ENCODE measurements around the gene LRRC8C. TPM values are rescaled to one million over a fixed set of nuclear protein-coding genes. Genes with fewer than 3 reads are reported as not detected.
A peak's percentile ranks its signal among the peaks of the same experiment; 100 is the strongest.
"Not testable (repeated sequence)": the region's sequence is repeated elsewhere in the genome, so short reads cannot be mapped to it uniquely, and the experiment has no call there.

The LRRC8C gene
- total RNA-seq, 1 donor from 2014 or later = 30.0 TPM

GRCh38 chr1:89673251-89673650 is 40.3 kb downstream of the LRRC8C start:
- DNase-seq = no peak

- DNase-seq = no peak
These were observed 42.8 kb downstream of the LRRC8C start for GRCh38 chr1:89675677-89676076.

DNA sequence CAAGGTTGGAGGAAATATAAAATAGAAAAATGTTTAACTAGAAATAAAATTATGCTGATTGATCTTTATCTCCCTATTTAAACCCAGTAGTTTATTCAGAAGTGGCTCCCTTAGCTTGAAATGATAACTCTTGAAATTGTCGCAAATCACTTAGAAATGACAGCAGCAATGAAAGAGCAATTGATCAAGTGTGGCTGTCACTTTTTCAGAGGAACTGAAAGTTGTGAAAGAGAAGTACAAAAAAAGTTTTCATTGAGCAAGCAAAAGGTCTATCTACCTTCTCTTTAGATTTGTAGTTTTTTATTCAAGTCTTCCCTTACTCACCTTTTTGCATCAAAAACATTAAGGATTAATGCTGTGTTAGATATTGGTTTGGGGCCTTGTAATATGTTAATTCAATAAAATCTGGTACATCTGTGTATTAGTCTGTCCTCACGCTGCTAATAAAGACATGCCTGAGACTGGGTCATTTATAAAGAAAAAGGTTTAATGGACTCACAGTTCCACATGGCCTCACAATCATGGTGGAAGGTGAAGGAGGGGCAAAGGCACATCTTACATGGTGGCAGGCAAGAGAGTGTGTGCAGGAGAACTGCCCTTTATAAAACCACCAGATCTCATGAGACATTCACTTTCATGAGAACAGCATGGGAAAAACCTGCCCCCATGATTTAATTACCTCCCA is 48.3 kb downstream of the LRRC8C start:
- DNase-seq = no peak

- no peak for DNase-seq
These were observed 49.7 kb downstream of the LRRC8C start for GRCh38 chr1:89682611-89683010.

- no peak for DNase-seq
These were observed 52.5 kb downstream of the LRRC8C start for GRCh38 chr1:89685461-89685860.

GRCh38 chr1:89686520-89686919 is 53.6 kb downstream of the LRRC8C start:
- DNase-seq = no peak

DNA sequence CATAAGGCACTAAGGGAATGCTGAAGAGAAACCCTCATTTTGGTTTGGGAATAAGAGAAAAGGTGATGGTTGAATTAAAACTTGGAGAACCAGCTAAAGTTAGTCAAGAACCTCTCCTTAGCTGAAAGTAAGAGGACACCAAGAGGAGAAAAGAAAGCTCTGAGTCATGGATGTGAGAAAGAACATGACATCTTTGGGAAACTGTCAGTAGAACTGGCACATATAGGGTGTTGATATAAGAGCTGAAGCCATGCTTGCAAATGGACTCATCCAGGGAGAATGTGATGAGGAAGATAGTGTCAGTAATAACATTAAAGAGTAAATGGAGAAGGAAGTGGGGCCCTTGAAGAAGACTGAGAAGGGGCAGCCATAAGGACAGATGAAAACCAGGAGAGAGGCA is 54.3 kb downstream of the LRRC8C start:
- DNase-seq = no peak

DNA sequence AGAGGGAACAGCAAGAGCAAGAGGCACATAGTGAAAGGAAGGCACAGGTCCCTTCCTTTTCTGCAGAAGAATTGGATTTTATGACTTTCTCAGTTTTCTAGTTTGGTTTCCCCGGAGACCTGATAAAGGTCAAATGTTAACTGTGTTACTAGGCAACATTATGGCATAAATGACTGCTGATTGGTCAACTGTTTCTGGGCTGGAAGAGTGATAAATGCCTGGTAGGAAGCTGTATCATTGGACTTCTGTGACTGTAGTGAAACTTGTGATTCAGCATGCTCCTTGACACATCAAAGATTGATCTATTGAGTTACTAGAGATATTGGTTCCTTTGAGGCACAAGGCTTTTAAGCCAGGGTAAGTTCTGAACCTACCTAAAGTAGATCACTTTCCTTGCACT is 55.7 kb downstream of the LRRC8C start:
- no peak for DNase-seq

- no peak for DNase-seq
These were observed 56.3 kb downstream of the LRRC8C start for GRCh38 chr1:89689234-89689633.

GRCh38 chr1:89690595-89690994 is 57.7 kb downstream of the LRRC8C start:
- DNase-seq = no peak

GRCh38 chr1:89692601-89693521 is 59.9 kb downstream of the LRRC8C start:
- DNase-seq = peak; percentile 92

DNA sequence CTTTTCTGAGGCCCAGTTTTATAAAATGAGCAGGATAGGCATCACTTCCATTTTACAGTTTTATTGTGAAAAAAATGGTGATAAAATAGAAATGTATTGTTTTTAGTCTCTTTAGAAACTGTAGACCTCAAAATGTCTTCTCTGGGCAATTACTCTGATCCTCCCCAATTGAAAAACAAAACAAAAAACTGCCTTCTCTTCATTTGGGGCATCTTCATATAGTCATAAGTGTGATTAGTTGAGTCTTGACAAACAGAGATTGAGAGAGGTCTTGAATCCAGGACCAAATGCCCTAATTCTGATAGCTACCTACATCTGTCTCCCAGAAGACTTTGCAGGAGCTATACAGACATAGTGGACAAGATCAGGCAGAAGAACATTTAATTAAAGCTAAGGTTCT is 62.9 kb downstream of the LRRC8C start:
- no peak for DNase-seq

- DNase-seq = no peak
These were observed 64.5 kb downstream of the LRRC8C start for GRCh38 chr1:89697383-89697782.

DNA sequence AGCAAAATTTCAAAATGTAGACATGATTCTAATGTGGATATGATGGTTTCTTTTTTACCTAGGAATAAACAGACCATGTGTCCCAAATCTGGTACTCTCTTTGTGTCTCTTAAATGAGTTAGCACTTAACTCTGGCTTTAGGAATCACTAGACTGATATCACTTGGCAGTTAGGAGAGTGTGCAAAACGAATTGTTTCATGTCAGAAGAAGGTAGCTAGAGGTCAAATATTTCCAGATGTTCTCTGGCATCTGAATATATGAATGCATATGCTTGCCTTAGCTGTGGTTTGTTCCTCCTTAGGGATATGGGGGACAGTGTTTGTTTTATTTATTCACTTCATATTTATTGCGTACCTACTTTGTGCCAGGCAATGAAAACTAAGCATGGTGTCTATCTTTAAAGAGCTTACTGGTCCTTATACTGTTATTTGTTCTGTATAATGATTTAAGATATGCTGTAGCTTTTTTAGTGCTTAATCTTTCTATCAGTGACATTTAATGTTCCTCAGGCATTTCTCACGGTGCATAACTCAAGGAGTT is 65.2 kb downstream of the LRRC8C start:
- peak; percentile 44 for DNase-seq

- DNase-seq = peak; percentile 71
These were observed 65.7 kb downstream of the LRRC8C start for GRCh38 chr1:89698624-89699023.

- DNase-seq = no peak
These were observed 66.6 kb downstream of the LRRC8C start for GRCh38 chr1:89699451-89699986.

DNA sequence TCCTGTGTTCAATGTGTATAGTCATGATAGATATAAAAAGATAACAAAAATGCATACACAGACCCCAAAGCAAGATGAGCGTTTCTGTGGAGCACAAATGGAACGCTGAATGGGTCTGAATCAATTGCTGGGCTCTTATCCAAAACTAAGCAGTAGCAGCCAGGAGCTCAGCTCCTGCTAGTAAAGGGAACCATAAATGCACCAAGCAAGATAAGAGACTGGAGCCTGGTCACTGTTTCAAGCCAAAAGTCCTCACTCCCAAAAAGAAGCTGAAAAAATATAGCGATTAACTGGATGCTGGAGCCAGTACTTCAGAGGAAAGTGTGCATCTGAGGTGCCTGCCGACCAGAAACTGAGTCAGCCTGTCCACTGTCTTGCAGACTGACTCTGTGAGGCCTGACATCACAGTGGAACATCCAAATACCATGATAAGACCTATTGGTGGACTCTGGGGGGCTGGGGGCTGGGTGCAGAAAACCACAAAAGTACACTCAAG is 68.9 kb downstream of the LRRC8C start:
- DNase-seq = no peak

DNA sequence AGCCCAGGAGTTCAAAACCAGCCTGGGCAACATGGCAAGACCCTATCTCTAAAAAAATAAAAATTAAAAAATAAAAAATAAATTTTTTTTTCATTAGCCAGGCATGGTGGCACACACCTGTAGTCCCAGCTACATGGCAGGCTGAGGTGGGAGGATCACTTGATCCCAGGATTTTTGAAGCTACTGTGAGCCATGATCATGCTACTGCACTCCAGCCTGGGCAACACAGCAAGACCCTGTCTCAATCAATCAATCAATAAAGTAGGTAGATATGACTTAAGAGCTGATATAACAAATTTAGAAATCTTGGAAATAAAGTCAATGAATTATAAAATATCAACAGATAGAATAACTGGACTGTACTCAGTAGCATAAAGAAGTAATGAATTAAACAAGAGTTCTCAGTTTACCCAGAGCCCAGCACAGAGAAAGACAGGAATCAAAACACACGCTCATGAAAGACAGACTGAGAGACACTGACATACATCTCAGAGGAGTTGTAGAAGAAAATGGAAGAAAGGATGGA is 69.7 kb downstream of the LRRC8C start:
- DNase-seq = no peak

DNA sequence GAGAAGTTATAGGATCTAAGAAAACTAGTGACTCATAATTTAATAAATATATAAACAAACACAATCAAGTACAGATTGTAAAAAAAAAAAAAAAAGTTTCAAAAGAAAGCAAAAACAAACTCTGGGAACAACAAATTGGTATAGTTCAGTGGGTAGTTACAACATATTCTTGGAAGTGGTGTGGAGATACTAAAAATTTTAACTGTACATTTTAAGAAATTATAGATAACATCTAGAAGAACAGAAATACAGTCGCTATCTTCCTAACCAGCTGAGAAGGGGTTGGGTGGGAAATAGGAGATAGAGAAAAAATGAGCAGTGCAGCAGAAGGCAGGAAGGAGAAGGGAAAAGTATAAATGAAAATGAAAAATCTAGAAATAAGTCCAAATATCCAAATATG is 70.5 kb downstream of the LRRC8C start:
- no peak for DNase-seq

DNA sequence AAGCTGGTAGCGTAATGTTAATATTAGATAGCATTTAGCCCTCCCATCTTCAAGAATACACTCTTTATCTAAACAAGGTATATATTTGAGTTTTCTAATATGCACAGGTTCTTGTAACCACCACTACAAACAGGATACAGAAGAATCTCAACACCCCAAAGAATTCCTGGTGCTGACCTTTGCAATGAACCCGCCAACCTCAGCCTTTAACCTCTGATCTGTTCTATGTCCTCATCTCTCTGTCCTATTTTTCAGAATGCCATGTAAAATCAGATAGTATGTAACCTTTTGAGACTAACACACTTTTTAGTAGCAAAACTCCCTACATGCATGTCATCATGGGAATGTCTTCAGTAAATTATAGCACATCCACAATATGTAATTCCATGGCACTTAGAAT is 71.1 kb downstream of the LRRC8C start:
- no peak for DNase-seq

GRCh38 chr1:89704885-89705284 is 72.0 kb downstream of the LRRC8C start:
- DNase-seq = not testable (repeated sequence)

DNA sequence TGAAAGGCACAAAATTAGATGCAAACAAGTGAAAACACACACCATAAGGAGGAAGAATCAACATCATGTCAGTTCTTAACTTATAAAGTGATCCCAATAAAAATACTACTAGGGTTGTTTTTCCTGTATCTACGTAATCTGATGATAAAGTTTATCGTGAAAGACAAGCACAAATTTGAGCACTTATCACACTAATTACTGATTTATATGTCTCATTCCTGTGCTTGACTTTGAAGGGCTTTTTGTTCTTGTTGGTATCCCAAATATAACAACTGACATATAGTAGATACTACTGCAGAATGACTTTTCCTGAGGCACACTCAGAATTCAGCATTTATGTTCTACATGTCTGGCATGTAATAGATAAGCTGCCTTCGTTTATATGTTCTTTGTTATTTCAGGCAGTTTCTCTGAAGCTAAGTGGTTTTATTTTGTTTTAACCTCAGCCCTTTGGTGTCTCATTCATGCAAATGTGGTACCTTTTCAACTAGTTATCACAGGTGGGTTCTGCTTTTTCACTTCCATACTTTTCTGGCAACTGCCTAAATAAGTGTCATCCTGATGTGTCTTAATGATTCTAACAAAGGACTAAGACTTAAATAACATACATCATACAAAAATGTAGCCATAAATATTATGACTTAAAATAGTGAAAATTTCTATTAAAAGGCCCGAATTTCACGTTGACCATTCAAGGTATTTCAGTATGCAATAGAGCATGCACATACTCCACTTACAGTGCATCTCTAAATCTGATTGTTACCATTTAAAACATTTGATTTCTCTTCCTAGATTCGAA is 73.2 kb downstream of the LRRC8C start:
- no peak for DNase-seq

Data from dermis blood vessel endothelial cell (primary cell).